ENCODE results near the gene PALLD. TPM values are rescaled to one million over a fixed set of nuclear protein-coding genes. Genes with fewer than 3 reads are reported as not detected.
A peak's percentile ranks its signal among the peaks of the same experiment; 100 is the strongest.

The PALLD gene
- total and polyA plus RNA-seq, 2 donors (not counting 3 experiments of a cell fraction or from before 2014, with no cell fraction given): 13.4 to 48.2 TPM

DNA sequence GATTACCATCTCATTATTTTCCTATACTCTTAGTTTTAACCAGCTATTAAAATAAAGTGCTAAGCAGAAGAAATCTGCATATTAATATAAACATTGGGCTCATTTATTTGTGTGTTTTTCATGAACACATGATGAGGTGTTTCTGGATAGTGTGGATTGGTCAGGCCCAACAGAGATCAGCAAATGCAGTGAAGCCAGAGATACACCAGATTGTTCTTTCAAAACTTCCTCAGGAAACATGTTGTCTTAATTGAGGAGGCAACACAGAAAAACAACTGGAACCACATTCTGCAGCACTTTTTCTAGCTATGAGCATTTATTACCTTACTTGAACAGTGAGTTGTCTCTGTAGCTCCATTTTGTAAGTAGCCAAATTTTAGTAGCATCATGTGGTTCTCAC, 69.9 kb downstream of the PALLD start:
- Histone ChIP-seq H3K36me3 (ENCODE audit: control insufficient read depth in 2 of 2, extremely low read depth in 1 of 2, insufficient read depth in 2 of 2, low read length in 2 of 2) (no peaks in the 10 kb centered on the region), H3K9me3 (replicated peaks; ENCODE audit: control insufficient read depth, insufficient read depth, low read length) (no peaks in the 10 kb centered on the region), H3K27me3 (ENCODE audit: control insufficient read depth in 2 of 2, insufficient read depth in 2 of 2, low read length in 2 of 2) (no peaks in the 10 kb centered on the region), H3K4me3 (replicated peaks in 1 of 3; ENCODE audit: insufficient read depth in 1 of 3, low read depth in 1 of 3, low read length in 3 of 3) (no peak overlapping the region), H3K9me1 (replicated peaks; ENCODE audit: control insufficient read depth, extremely low read depth, insufficient read depth, low read length) (no peaks in the 10 kb centered on the region), H3K4me2 (ENCODE audit: insufficient read depth, low read length) (no peak overlapping the region), H3K79me2 (ENCODE audit: control insufficient read depth, insufficient read depth, low read length) (no peaks in the 10 kb centered on the region), H3K4me1 (ENCODE audit: control insufficient read depth, extremely low read depth, insufficient read depth, low read length) (peaks cover 34% of the 10 kb centered on the region), H4K20me1 (replicated peaks; ENCODE audit: control insufficient read depth, extremely low read depth, insufficient read depth, low read length) (no peaks in the 10 kb centered on the region), H2AFZ (ENCODE audit: low read depth, low read length) (no peak overlapping the region), H3K27ac (ENCODE audit: insufficient read depth, low read depth, low read length) (no peak overlapping the region), H3K9ac (replicated peaks; ENCODE audit: extremely low read depth, insufficient read depth, low read length) (no peak overlapping the region)
- DNase-seq (ENCODE audit: low read depth, low spot score) (peak; percentile 73), FAIRE-seq (no peak)
- dilution Hi-C loops (cut with MboI; ENCODE audit: extremely low pct_ligation_motif_present, low sequenced_read_pairs) (no loop called here), intact Hi-C loops (cut with micrococcal nuclease) (no loop called here)
- ChIA-PET CTCF (interaction anchor here (0.6 to 1.1 kb wide), 4 partner anchors 11 to 355 kb away, joined by 3 to 4 read pairs (median 3); no protein-coding TSS in a partner anchor), POLR2A (no interaction called here)
- no TSS peak for BruUV-seq (replicated peaks)
- TF ChIP-seq JUN (IDR thresholded peaks at IDR 0.05; ENCODE audit: borderline replicate concordance, insufficient read depth, insufficient read length, low read depth) (no peak), POLR2A (IDR thresholded peaks at IDR 0.05; ENCODE audit: low read depth, low read length) (no peak), POLR2AphosphoS5 (IDR thresholded peaks at IDR 0.05; ENCODE audit: insufficient read depth, low read depth, low read length) (no peak), FOS (IDR thresholded peaks at IDR 0.05; ENCODE audit: borderline replicate concordance, insufficient read depth, low read length) (no peak), MYC (IDR thresholded peaks at IDR 0.05; ENCODE audit: low read depth, low read length) (no peak), EZH2 (IDR thresholded peaks at IDR 0.05; ENCODE audit: borderline replicate concordance, low read depth, low read length, severe bottlenecking) (no peak), GATA2 (IDR thresholded peaks at IDR 0.05; ENCODE audit: insufficient read depth, insufficient read length, low read depth, low read length) (no peak)
- TF ChIP-seq, protein P1, sequence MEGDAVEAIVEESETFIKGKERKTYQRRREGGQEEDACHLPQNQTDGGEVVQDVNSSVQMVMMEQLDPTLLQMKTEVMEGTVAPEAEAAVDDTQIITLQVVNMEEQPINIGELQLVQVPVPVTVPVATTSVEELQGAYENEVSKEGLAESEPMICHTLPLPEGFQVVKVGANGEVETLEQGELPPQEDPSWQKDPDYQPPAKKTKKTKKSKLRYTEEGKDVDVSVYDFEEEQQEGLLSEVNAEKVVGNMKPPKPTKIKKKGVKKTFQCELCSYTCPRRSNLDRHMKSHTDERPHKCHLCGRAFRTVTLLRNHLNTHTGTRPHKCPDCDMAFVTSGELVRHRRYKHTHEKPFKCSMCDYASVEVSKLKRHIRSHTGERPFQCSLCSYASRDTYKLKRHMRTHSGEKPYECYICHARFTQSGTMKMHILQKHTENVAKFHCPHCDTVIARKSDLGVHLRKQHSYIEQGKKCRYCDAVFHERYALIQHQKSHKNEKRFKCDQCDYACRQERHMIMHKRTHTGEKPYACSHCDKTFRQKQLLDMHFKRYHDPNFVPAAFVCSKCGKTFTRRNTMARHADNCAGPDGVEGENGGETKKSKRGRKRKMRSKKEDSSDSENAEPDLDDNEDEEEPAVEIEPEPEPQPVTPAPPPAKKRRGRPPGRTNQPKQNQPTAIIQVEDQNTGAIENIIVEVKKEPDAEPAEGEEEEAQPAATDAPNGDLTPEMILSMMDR (IDR thresholded peaks at IDR 0.05; ENCODE audit: extremely low read depth in 1 of 2, insufficient read depth in 1 of 2, low read depth in 1 of 2, low read length in 2 of 2): no peak
- TF ChIP-seq, protein P2, sequence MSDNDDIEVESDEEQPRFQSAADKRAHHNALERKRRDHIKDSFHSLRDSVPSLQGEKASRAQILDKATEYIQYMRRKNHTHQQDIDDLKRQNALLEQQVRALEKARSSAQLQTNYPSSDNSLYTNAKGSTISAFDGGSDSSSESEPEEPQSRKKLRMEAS (IDR thresholded peaks at IDR 0.05; ENCODE audit: insufficient read depth, insufficient read length): no peak

Data from endothelial cell of umbilical vein (primary cell).